Activated CD4-positive, alpha-beta T cell treated with anti-CD3 and anti-CD28 coated beads for 4 hours (primary cell): ENCODE results near the gene CD79A.

Source experiments
- DNase-seq, 2 donors: peaks; one replicate each; pipeline ENCODE4 v3.0.0-alpha.2; 2020

CD79A gene

GRCh38 chr19:41876847-41877832, at the start of gene CD79A:
TSS of gene CD79A (plus strand) at chr19:41877279. CDS start at chr19:41877305, 26 bp downstream.
- no peak for DNase-seq

- DNase-seq = no peak
Observed at GRCh38 chr19:41837981-41838708, 38.9 kb upstream of the CD79A start.

- DNase-seq = no peak
Observed at GRCh38 chr19:41839211-41839610, 37.9 kb upstream of the CD79A start.

DNA sequence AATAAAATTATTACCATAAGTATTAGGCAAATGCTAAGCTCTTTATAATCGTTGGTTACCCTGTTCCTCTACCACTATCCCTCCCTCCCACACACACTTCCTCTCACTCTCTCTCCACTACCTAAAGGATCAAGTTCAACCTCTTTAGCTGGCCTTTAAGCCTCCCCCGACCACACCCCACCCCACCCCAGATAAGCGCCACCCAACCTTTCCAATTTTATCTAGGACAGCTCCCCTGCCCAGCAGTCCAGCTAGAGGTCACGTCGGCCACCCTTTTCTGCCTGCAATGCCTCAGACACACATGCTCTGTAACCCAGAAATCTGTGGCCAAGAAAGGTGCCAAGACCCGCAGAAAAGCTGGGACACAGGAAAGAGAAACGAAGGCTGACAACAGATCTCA, 33.7 kb upstream of the CD79A start:
- DNase-seq = no peak

DNA sequence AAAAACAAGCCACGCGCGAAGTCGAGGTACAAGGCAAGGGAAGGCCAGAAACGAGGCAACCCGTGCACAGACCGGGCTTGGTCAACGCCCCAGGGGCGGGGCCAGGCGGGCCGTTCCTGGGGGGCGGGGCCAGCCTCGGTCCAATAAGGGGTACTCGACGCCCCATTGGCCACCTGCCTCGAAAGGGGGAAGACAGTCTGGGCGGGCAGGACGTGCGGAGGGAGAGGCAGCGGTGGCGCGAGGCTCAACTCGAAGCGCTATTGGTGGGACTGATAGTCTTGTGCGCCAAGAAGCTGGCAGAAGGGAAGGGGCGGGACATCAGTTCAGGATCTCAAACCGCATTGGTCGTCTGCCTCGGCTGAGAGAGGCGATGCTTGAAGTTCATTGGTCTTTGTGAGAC, 32.5 kb upstream of the CD79A start, which contains the start of gene LYPD4:
TSS of gene LYPD4 (minus strand) at position 83 of the 400 bp plus-strand sequence. CDS start 5,398 bp downstream, outside the sequence.
- DNase-seq = no peak

DNA sequence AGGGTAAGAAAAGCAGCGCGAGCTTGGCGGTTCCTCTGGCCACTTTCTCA, 32.3 kb upstream of the CD79A start, which contains the start of gene DMRTC2:
TSS of gene DMRTC2 (plus strand) at position 42 of the 50 bp plus-strand sequence. CDS start 2,387 bp downstream, outside the sequence.
- DNase-seq = no peak

DNA sequence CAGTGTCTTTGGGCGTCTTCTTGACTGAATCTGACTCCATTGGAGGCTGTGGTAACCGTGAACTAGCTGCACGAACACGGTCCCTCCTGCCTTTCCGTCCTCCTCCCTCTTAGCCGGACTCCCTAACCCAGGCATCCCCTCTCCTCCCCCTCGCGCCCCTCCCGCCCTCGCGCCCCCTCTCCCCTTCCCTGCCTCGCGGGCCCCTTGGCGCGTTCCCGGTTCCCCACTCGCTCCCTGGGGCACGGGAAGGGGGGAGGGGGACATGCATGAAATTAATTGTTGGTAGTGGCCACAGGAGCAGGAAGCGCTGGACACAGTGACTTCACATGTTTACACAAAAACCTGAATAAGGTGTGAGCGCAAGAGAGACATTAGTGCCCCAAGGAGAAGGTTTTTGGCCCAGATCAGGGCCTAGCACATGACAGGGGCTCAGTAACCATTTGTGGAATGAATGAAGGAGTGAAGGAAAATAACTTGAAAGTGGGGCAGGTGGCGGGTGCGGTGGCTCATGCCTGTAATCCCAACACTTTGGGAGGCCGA, 32.0 kb upstream of the CD79A start:
- no peak for DNase-seq

- DNase-seq = no peak
Observed at GRCh38 chr19:41847351-41848105, 29.6 kb upstream of the CD79A start.

DNA sequence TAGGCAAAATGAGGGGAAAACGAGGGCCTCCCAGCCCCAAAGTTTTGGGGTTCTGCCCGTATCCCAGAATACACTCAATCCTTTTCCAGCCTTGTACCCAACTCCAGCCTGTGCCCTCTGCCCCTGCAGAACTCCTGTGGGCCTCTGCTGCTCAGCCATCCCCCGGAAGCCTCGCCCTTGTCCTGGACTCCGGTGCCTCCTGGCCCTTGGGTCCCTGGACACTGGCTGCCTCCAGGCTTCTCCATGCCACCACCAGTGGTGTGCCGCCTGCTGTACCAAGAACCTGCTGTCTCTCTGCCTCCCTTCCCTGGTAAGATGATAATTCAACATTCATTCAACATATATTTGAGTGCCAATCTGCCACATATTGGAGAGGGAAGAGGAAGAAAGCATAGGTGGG, 28.4 kb upstream of the CD79A start:
- no peak for DNase-seq

GRCh38 chr19:41849067-41849466, 28.0 kb upstream of the CD79A start:
- no peak for DNase-seq

DNA sequence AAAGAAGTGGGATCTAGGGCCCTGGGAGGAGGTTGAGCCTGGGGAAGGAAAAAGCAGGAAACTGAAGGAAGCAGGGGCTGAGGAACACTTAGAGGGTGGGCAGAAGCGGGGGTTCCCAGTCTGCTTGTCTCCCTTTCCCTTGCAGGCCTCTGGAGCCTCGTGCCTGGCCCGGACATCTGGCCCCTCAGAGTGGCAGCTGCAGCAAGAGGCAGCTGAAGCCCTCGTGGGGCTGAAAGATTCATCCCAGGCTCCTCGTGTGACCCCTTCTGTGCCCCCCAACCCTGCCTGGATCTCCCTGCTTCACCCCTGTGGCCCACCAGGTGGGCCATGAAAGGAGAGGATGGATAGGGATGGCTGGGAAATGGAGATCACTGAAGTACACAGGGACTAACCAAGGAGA, 26.7 kb upstream of the CD79A start:
- DNase-seq = no peak

- no peak for DNase-seq
Observed at GRCh38 chr19:41851456-41851855, 25.6 kb upstream of the CD79A start.

- no peak for DNase-seq
Observed at GRCh38 chr19:41853344-41853743, 23.7 kb upstream of the CD79A start.

DNA sequence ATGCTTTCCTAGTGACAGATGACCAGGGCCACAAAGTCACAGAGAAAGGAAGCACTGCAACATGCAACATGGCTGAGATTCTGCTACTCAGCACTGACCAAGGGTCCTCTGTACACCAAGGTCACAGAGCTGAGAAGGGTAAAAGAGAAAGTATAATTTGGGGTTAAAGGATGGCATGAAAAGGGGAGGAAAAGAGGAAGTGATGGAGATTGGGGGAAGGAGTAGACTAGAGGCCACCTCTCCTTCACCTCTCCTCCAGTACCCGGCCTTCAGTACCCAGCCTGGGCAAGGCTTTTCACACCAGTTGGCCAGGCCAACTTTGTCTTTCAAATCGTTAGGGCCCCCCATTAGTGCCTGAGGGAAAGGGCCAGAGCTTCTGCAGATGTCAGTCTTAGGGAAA, 23.3 kb upstream of the CD79A start:
- no peak for DNase-seq

GRCh38 chr19:41859213-41859617, 17.9 kb upstream of the CD79A start:
- DNase-seq = no peak

DNA sequence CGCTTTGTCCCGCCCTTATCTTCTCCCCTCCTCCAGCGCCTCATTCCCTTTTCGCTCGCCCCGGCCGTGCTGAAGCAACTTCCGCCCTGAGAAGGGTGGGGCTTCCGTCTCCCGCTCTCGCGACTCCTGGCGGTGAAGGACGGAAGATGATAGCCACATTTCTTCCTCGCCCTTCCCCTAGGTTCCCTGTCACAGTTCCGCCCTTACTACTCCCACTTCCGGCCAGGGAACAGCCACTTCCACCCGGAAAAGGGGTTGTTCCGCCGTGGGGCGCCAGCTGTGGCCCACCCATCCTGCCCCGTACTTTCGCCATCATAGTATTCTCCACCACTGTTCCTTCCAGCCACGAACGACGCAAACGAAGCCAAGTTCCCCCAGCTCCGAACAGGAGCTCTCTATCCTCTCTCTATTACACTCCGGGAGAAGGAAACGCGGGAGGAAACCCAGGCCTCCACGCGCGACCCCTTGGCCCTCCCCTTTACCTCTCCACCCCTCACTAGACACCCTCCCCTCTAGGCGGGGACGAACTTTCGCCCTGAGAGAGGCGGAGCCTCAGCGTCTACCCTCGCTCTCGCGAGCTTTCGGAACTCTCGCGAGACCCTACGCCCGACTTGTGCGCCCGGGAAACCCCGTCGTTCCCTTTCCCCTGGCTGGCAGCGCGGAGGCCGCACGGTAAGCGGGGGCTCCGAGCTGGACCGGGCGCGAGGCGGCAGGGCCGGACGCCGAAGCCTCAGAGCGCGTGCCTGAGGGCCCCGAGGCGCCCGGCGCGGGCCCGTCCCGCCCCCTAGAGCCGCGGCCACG, 17.3 kb upstream of the CD79A start, which contains the start of gene RPS19:
TSS of gene RPS19 (plus strand) at position 638 of the 801 bp plus-strand sequence. CDS start 520 bp downstream, outside the sequence.
- DNase-seq = peak; percentile 97 to 99

DNA sequence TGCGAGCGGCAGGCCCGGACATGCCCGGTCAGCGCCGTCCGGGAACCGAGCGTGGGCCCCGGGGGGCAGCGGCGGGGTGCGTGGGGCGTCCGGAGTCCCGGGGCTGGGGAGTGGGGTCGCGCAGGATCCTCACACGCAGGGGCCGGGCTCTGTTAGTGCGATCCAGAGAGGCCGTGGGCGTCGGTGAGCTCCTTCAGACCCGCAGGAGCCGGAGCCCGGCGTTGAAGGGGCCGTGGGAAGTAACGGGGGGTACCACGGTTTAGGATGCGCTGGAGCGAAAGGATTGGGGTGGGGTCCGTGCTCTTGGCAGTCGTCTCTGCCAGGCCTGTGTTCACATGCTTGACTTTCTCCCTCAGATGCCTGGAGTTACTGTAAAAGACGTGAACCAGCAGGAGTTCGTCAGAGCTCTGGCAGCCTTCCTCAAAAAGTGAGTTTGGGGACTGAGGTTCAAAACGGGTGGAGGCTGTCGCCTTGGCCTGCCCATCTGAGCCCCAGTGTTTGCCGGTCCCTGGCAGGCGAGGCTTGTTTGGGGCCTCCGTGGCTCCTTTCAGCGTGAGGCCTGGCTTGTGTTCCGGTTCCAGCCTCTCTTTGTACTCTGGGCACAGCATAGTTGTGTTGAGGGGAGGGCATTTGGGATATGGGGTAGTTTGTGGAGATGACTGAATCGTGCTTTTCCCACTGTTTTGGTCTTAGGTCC, 16.5 kb upstream of the CD79A start:
- DNase-seq = peak; percentile 49 to 56

GRCh38 chr19:41861116-41861768, 15.8 kb upstream of the CD79A start:
- DNase-seq = no peak

- DNase-seq = no peak
Observed at GRCh38 chr19:41861846-41862245, 15.2 kb upstream of the CD79A start.

DNA sequence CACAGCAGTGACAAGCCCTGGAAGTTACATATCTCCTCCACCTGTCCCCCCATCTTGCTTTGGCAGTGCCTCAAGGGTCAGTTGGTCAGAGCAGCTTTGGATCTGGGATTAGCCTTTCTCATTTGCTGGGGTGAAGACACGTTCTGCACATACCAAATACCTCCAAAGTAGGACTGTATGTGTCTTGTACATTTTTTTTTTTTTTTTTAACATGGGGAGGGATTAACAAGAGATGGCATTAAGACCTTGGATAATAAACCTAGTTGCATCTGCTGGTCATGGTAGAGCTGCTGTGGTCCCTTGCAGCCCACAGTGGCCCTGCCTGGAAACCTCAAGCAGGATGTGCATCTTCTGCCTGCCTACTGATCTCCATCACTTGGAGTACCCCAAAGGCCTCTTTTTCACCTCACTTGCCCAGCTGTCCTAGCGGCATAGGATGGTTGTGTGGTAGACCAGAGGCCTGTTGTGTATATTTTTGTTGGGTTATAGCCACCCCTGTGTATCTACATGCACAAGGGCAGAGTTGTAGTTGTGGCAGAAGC, 14.6 kb upstream of the CD79A start:
- no peak for DNase-seq
